ENCODE measurements around the gene WNT5B.
"Not testable (repeated sequence)": the region's sequence is repeated elsewhere in the genome, so short reads cannot be mapped to it uniquely, and the experiment has no call there.

Gene WNT5B

GRCh38 chr12:1691123-1692007, 62.3 kb downstream of the WNT5B start:
- DNase-seq (ENCODE audit: low spot score) = peak; percentile 9

GRCh38 chr12:1692226-1692625, 63.2 kb downstream of the WNT5B start:
- no peak for DNase-seq (ENCODE audit: low spot score)

GRCh38 chr12:1692895-1693610, 64.0 kb downstream of the WNT5B start:
- no peak for DNase-seq (ENCODE audit: low spot score)

GRCh38 chr12:1695097-1695496, 66.1 kb downstream of the WNT5B start:
- not testable (repeated sequence) for DNase-seq (ENCODE audit: low spot score)

GRCh38 chr12:1695886-1696670, 67.0 kb downstream of the WNT5B start:
- no peak for DNase-seq (ENCODE audit: low spot score)

GRCh38 chr12:1696800-1697199, 67.8 kb downstream of the WNT5B start:
- no peak for DNase-seq (ENCODE audit: low spot score)

Data from CD4-positive, alpha-beta T cell treated with Interleukin-6 at 100 ng/mL for 8 hours (primary cell).